ENCODE data around the gene KRTAP5-2. TPM values are rescaled to one million over a fixed set of nuclear protein-coding genes. Genes with fewer than 3 reads are reported as not detected.

Gene KRTAP5-2
- polyA plus RNA-seq, 3 donors: not detected

- no peak overlapping the region for H3K4me3 ChIP-seq (replicated peaks in 1 of 3; ENCODE audit: low read depth in 2 of 3, low read length in 3 of 3)
- Mint-ChIP-seq H3K4me1 (no peaks in the 10 kb centered on the region), H3K27ac (no peak overlapping the region), H3K36me3 (no peaks in the 10 kb centered on the region), H3K9me3 (peaks cover 0 to 3% (median 0%) of the 10 kb centered on the region in 7 donors), H3K4me3 (no peak overlapping the region), H3K27me3 (ENCODE audit: low read depth in 3 of 3) (peaks cover 15 to 50% (median 25%) of the 10 kb centered on the region in 3 donors)
- no peaks in the 10 kb centered on the region for H3K4me1 ChIP-seq (ENCODE audit: control insufficient read depth in 1 of 2, insufficient read depth in 2 of 2, low read length in 2 of 2)
- peaks cover 0 to 16% of the 10 kb centered on the region in 2 donors for H3K27me3 ChIP-seq (ENCODE audit: control insufficient read depth in 2 of 2, insufficient read depth in 2 of 2, low read length in 2 of 2)
- intact Hi-C loops (cut with micrococcal nuclease): no loop called here
- no peaks in the 10 kb centered on the region for H3K79me2 ChIP-seq (ENCODE audit: insufficient read depth, low read length)
- H3K4me2 ChIP-seq (replicated peaks; ENCODE audit: extremely low read depth, low read length, poor library complexity, severe bottlenecking): no peak overlapping the region
- H3K9me3 ChIP-seq (replicated peaks in 1 of 2; ENCODE audit: control insufficient read depth in 1 of 2, insufficient read depth in 1 of 2, low read length in 2 of 2): no peaks in the 10 kb centered on the region
- no peak for DNase-seq
- WGBS (ENCODE audit: insufficient coverage): 92% methylated on average over 4 of the region's 5 CpGs
- H3K9ac ChIP-seq (ENCODE audit: insufficient read depth, low read length, poor library complexity, severe bottlenecking): no peak overlapping the region
- H3K36me3 ChIP-seq (replicated peaks in 1 of 2; ENCODE audit: control insufficient read depth in 1 of 2, insufficient read depth in 2 of 2, low read length in 2 of 2): no peaks in the 10 kb centered on the region
- no peaks in the 10 kb centered on the region for H4K20me1 ChIP-seq (ENCODE audit: insufficient read depth, low read length)
- TF ChIP-seq CTCF (IDR thresholded peaks at IDR 0.05): no peak
- no peak overlapping the region for H3K27ac ChIP-seq (ENCODE audit: low read depth in 1 of 2, low read length in 2 of 2)
- H2AFZ ChIP-seq (ENCODE audit: insufficient read depth, low read depth, low read length, poor library complexity, severe bottlenecking): no peak overlapping the region
These were observed 36.1 kb downstream of the KRTAP5-2 start for GRCh38 chr11:1561955-1562354.

GRCh38 chr11:1561266-1561665, 36.8 kb downstream of the KRTAP5-2 start:
- Histone ChIP-seq H3K27me3 (ENCODE audit: control insufficient read depth in 2 of 2, insufficient read depth in 2 of 2, low read length in 2 of 2) (peaks cover 0 to 14% of the 10 kb centered on the region in 2 donors), H3K9me3 (replicated peaks in 1 of 2; ENCODE audit: control insufficient read depth in 1 of 2, insufficient read depth in 1 of 2, low read length in 2 of 2) (no peaks in the 10 kb centered on the region), H3K27ac (ENCODE audit: low read depth in 1 of 2, low read length in 2 of 2) (no peak overlapping the region), H3K4me2 (replicated peaks; ENCODE audit: extremely low read depth, low read length, poor library complexity, severe bottlenecking) (no peak overlapping the region), H3K36me3 (replicated peaks in 1 of 2; ENCODE audit: control insufficient read depth in 1 of 2, insufficient read depth in 2 of 2, low read length in 2 of 2) (no peaks in the 10 kb centered on the region), H2AFZ (ENCODE audit: insufficient read depth, low read depth, low read length, poor library complexity, severe bottlenecking) (no peak overlapping the region), H3K4me1 (ENCODE audit: control insufficient read depth in 1 of 2, insufficient read depth in 2 of 2, low read length in 2 of 2) (no peaks in the 10 kb centered on the region), H3K9ac (ENCODE audit: insufficient read depth, low read length, poor library complexity, severe bottlenecking) (no peak overlapping the region), H3K79me2 (ENCODE audit: insufficient read depth, low read length) (no peaks in the 10 kb centered on the region), H3K4me3 (replicated peaks in 1 of 3; ENCODE audit: low read depth in 2 of 3, low read length in 3 of 3) (no peak overlapping the region), H4K20me1 (ENCODE audit: insufficient read depth, low read length) (no peaks in the 10 kb centered on the region)
- no peak for TF ChIP-seq CTCF (IDR thresholded peaks at IDR 0.05)
- 98% methylated on average over 9 of the region's 17 CpGs for WGBS (ENCODE audit: insufficient coverage)
- peaks cover 0 to 3% (median 0%) of the 10 kb centered on the region in 7 donors for H3K9me3 Mint-ChIP-seq
- no peaks in the 10 kb centered on the region for H3K36me3 Mint-ChIP-seq
- peaks cover 15 to 48% (median 26%) of the 10 kb centered on the region in 3 donors for H3K27me3 Mint-ChIP-seq (ENCODE audit: low read depth in 3 of 3)
- no peak for DNase-seq
- no peaks in the 10 kb centered on the region for H3K4me1 Mint-ChIP-seq
- intact Hi-C loops (cut with micrococcal nuclease): no loop called here
- H3K4me3 Mint-ChIP-seq: no peak overlapping the region
- H3K27ac Mint-ChIP-seq: no peak overlapping the region

All from CD14-positive monocyte (primary cell).